GM19395 (cell line): ENCODE results near the gene GAB1.

Source experiments
- ATAC-seq: cut with Tn5 transposase; IDR thresholded peaks from one replicate; pipeline ENCODE4 v1.9.1; 2021; ENCODE audit warnings: mild to moderate bottlenecking, moderate library complexity; ENCODE audit not compliant: unreplicated experiment

The GAB1 gene

DNA sequence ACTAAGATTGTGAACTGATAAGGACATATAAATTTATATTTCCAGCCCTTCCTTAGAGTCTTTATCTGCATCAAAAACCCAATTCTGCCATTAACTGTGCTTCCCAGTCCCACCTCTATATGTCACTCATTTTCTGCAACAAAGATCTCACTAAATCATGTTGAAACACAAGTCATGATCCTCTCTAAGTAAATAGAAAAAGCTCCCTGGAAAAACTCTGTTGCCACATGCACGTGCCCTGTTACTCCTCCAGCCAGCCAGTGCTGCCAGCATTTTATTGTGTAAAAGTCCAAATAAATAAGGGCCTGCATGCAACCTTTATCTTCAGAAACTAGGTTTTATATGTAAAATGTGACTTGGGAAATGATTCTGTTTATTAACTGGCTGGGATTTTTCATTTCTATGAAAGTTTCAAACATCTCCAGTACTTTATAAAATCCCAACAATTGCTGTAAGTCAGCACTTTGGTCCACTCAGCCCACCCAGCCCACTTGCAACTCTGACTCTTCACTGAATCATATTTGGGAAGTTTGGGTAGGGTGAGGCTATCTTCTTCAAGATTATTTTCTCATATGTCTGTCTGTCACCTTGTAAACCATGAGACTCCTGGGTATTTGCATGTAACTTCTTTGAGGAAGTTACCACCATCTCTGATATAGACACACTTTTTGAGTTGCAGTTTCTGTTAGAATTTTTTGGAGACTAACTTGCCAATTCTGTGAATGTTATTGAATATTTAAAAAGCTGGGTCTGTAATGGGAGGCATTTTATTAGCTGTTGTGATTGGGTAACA lies 136.9 kb downstream of the GAB1 start:
- ATAC-seq, result peak; percentile 67

DNA sequence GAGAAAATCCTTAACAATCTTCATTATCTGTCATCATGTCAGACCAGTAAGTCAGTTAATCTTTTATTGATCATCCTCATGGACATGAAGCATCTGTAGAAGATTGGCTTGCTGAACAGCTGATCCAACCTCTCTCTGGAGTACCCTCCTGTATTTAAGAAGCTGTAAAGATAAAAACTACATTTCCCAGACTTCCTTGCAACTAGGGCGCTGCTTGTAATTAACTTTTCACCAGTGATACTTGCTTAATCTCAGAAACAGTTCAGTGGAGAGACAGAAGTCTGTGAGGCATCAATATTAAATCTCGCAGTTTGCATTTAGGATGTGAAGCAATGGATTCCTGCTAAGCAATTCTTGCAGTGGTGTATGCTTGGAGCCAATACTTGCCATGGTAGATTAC lies 140.8 kb downstream of the GAB1 start:
- ATAC-seq, result no peak

DNA sequence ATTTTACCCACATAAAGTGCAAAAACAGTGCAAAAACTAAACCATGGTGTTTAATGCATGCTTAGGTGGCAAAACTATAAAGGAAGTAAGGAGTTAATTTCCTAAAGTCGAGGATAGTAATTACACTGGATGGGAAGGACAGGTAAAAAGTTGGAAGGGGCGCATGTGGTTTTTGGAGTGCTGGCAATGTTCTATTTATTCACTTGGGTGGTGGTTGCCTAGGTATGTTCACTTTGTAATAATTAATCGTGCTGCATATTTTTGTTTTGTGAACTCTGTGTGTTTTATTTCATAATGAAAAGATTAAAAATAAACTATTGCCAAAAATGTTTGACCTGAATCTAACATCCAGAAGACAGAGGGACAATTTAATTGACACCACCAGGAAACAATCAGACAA lies 144.7 kb downstream of the GAB1 start:
- ATAC-seq, result no peak

DNA sequence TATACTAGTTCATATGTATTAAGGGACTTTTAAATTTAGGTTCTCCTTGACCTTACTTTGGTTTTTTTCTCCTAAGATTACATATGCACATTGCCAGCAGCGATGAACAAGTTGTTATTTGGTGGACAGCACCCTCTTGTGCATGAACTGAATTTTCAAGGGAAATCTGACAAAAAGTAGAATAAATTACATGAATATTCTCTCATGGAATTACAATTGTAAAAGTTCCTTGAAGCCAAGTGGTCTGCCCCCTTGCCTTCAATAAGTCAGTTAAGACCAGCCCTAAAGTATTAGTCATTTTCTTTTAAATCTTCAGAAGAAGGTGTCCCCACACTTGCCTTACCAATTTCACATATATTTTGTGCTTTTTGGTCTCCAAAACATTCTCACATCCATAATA lies 146.2 kb downstream of the GAB1 start:
- peak; percentile 74 for ATAC-seq

DNA sequence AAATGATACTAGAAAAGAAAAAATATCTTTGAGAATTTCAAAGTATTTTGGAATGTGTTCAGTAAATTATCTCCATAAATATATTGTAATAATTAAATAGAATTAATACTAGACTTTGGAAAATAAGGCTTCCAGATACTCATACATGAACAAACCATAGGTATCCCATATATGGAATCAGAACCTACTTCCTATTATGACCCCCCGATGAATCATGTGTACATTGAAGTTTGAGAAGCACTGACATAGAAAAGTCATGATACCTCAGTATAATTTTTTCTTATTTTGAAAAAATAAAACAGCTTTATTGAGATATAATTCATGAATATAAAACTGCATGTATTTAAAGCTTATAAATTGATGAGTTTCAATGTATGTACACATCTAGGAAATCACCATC lies 149.6 kb downstream of the GAB1 start:
- ATAC-seq, result no peak

DNA sequence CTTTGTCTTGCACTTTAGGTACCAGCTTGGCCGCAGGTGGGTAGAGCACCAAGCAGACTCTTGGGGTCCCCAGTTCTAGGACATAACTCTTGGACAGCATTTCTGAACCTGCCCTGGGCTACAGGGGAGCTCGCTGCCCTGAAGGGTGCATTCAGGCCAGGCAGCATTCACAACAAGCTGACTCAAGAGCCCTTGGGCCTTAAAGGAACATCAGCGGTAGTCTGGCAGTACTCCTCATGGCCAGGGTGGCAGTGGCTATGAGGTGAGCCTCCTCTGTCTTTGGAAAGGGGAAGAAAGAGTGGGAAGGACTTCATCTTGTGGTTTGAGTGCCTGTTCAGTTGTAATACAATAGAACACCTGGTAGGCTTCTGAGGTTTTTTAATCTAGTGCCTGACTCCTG lies 152.0 kb downstream of the GAB1 start:
- no peak for ATAC-seq

DNA sequence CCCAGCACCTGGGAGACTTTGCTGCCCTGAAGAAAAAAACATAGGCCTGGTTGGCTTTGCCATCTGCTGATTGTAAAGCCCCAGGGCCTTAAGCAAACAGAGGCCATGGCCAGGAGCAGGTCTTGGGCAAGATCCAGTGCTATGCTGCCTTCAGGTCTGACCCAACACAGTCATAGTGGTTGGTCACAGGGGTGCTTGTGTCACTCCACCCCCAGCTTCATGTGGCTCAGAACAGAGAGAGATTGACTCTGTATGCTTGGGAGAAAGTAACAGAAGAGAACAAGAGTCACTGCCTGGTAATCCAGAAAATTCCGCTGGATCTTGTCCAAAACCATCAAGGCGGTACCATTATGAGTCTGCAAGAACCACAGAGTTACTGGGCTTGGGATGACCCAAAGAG lies 152.4 kb downstream of the GAB1 start:
- ATAC-seq, result no peak

DNA sequence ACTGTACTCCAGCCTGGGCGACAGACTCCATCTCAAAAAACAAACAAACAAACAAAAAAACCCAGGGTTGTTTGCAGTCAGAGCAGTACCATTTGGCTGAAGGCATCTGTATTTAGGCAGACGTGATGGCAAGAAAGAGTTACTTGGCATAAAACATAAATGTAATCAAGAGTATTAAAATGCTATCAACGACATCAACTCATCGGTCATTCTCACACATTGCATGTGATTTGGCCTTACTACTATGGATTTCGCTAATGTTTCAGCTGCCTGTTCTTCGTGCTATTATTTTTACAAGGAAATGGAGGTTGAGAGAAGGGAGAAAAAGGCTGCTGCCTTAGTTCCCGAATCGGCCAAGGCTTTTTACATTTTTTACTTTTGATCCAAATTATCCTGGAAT lies 161.3 kb downstream of the GAB1 start:
- no peak for ATAC-seq

DNA sequence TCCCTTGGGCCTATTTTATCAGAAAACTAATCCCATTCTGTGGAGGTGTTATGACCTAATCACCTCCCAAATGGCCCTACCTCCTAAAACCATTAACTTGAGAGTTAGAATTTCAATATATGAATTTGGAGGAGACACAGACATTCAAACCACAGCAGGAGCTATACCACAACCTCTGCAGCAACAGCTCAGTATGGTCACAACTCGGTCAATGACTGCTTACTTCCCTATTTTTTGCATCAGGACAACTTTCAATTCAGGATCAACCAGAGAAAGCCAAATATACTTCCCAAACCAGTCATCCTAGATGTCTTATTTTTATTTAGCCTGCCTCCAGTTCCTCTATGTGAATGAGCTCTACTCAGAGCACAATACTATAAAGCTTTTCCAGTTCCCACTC lies 165.6 kb downstream of the GAB1 start:
- no peak for ATAC-seq

DNA sequence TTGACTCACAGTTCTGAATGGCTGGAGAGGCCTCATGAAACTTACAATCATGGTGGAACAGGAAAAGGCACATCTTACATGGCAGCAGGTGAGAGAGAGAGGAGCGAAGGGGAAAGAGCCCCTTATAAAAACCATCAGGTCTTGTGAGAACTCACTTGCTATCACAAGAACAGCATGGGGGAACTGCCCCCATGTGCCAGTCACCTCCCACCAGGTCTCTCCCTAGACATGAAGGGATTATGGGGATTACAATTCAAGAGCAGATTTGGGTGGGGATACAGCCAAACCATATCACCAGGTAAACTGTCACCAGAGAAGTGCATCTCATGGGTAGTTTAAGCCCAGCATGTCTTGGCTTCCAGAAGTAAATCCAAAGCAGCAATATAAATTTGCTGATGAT lies 169.4 kb downstream of the GAB1 start:
- ATAC-seq, result no peak

DNA sequence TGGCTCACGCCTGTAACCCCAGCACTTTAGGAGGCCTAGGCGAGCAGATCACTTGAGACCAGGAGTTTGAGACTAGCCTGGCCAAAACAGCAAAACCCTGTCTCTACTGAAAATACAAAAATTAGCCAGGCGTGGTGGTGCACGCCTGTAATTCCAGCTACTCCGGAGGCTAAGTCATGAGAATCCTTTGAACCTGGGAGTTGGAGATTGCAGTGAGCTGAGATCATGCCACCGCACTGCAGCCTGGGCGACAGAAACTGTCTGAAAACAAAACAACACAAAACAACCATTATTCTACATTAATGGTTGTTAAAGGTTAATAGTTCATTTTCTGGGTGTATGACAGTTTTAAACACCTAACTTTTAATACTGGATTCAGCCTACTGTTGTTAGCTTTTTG lies 175.2 kb downstream of the GAB1 start:
- ATAC-seq, result no peak

DNA sequence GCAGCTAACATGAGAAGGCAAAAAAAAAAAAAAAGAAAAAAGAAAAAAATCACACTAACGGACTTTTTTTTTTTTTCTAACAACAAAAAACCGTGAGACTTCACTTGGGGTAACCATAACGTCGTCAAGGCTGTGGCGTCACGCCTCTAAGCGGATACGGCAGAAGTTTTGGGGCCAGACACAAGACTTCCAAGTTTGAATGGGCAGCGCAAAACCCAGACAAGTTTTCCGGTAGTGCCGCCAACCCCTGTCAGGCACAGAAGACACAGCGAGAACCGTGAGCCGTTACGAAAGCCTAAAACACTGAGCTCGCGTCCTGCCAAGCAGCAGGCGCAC lies 176.3 kb downstream of the GAB1 start:
- ATAC-seq, result peak; percentile 48

DNA sequence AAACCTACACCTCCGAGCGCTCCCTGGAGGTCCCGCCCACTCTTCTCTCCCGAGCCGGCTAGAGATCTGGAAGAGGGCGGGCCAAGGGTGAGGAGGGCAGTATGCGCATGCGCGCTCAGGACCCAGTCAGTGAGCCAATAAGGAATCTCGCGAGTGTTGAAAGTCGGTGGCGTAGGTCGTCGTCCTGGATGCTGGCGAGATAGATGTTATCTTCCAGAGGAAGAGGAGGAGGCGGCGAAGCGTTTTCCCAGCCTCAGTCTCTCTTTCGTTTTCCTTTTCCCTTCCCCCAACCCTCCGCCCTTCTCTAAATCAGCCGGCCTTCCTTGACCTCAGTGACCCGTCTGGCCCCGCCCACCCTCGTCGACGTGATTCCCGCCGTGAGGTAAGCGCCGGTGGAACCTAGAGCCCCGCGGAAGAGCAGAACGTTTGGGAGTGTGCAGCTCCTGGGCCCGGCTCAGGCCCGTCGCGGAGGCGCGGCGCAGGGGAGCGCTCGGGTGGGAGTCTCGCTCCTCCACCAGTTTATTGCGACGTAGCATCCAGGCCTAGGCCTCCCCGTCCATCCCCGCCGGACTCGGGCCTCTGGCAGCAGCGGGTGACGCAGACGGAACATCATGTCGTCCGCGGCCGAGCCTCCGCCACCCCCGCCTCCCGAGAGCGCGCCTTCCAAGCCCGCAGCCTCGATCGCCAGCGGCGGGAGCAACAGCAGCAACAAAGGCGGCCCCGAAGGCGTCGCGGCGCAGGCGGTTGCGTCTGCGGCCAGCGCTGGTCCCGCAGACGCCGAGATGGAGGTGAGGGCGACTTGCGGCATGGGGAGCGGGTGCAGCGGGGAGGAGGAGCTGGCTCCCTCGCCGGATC lies 176.9 kb downstream of the GAB1 start, which contains the start of gene SMARCA5:
TSS of gene SMARCA5 (plus strand) at position 389 of the 855 bp plus-strand sequence. CDS start at position 612, 223 bp downstream.
- ATAC-seq, result peak; percentile 87

DNA sequence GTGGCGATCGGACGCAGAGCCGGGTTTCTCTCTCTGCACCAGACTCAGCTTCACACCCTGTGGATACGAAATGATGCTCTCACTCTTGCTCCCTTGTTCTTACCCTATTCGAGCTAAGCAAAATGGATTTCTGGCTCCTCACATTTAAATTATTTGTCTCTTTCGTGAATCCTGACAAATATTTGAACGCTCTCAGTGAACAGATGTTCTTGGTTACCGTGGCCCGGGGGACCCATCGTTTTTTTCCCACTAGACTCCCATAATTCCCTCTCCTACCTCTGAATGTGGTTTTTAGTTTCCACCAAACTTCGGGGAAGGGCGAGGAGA lies 177.5 kb downstream of the GAB1 start:
- no peak for ATAC-seq

DNA sequence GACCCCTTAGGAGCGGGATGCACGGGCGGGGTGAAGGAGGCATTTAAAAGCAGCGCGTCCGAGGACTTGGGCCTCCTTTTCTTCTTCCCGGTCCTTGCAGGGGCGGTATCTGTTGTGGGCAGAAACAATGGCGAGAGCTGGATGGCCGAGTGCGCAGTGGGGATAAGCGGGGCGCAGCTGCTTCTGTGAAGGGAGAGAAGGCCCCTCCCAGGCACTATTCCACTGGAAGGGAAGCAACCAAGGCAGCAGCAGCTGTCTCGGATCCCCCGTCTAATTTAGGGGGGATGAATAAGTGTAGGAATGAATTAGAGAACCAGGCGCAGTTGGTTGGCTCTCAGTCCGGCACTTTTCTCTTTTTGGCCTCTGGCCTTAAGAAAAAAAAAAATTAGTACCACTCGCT lies 177.8 kb downstream of the GAB1 start:
- no peak for ATAC-seq

DNA sequence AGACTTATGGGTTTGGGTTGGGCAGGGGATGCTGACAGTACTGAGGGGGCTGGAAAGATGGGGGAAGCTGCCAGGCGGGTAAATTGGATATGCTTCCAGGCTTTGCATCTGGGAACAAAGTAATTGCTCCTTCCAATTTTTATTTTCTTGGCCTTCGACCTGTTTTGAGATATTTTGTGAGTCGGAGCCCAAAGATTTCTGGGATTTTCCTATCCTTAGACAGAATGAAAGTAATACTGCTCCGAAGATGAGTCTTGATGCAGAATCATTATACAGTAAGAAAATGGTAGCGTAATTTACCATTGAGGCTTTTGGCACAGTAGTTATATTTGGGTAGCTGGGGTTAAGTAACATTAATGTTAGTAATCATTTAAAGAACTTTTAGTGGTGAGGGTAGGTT lies 178.2 kb downstream of the GAB1 start:
- no peak for ATAC-seq

DNA sequence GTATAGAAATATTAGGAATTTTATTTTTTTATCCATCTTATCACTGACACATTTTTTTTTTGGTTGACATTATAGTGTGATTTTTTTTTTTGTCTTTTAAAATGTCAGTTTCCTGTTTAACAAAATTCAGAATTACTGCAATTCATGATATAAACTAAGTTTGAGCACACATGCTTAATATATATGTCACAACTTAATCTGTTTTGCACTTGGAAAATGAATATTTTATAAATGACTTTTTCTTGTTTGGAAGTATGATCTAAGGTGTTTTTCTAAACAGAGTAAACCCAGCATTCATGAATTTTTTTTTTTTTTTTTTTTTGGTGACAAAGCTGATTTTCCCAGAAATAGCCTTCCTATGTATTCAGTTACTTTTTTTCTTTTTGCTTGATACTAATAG lies 179.2 kb downstream of the GAB1 start:
- ATAC-seq, result no peak

DNA sequence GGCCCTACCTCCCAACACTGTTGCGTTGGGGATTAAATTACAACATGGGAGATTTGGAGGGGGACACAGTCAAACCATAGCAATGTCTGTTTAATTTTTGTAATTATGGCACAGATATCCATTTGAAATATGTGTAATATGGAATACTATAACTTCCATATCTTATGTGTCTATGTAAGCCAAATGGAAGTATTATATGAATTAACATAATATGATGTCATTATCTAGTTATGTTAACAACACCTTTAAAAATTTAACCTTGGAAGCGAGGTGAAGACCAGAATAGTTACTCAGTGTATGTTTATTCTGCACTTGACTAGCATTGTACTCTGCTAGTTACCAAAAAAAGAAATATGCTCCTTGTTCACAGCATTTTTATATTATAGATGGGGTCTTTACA lies 181.1 kb downstream of the GAB1 start:
- no peak for ATAC-seq
